HepG2 (cell line): ENCODE data around the gene KAT6B. TPM values are rescaled to one million over a fixed set of nuclear protein-coding genes. Genes with fewer than 3 reads are reported as not detected.

ENCODE experiments used
- ATAC-seq: fragments of 200-7000 bp; cut with Tn5 transposase; 3 replicates; pipeline ENCODE4 v1.9.1; 2020; ENCODE audit warnings: mild to moderate bottlenecking, moderate library complexity
- BruUV-seq: library from RNA; stranded (reverse); fragments of 400-500 nt; replicated peaks from 2 replicates; lab custom pipeline; 2021; lab: Mats Ljungman, UMichigan
- CTCF ChIA-PET: fragments of 300-600 bp; formaldehyde crosslinking; extraction: SDS; loops from one replicate; lab custom pipeline; 2021; ENCODE audit warnings: low total read pairs, inconsistent platforms, low intra/inter-chr PET ratio; lab: Yijun Ruan, JAX
- POLR2A ChIA-PET: fragments of 350-600 bp; sonication (Branson Sonifier 250); formaldehyde crosslinking; loops from one replicate; lab custom pipeline; 2020; ENCODE audit warnings: antibody characterized with exemption, inconsistent platforms; lab: Yijun Ruan, JAX
- DNase-seq: peaks from one replicate; pipeline ENCODE4 v3.0.0-alpha.2; 2015; ENCODE audit warnings: low spot score
- FAIRE-seq: peaks from 3 replicates; lab custom pipeline; 2011; peaks lifted over from hg19 to GRCh38; lab: Jason Lieb, UNC
- H2AFZ ChIP-seq: one replicate; pipeline ENCODE4 v1.6.1; 2011; ENCODE audit warnings: low read length, inconsistent platforms
- H3K27ac ChIP-seq: fragments of 300-600 bp; 3 replicates; pipeline ENCODE4 v1.8.0; 2011; ENCODE audit warnings: mixed run types, mild to moderate bottlenecking, mixed read lengths, low read length, inconsistent platforms; ENCODE audit not compliant: insufficient read depth; ENCODE audit errors: extremely low read length
- H3K27me3 ChIP-seq, 2 experiments: fragments of 200-600 bp in 1 of 2; 2 replicates in 1 of 2; 3 replicates in 1 of 2; pipeline versions ENCODE4 v1.6.0 to v1.8.0; 2011; ENCODE audit warnings: low read length in 2 of 2, mild to moderate bottlenecking in 2 of 2, moderate library complexity in 2 of 2, inconsistent platforms in 1 of 2; ENCODE audit not compliant: insufficient read depth in 2 of 2, control insufficient read depth in 1 of 2
- H3K36me3 ChIP-seq, 2 experiments: fragments of 200-600 bp in 1 of 2; replicated peaks in 1 of 2; 2 replicates in 1 of 2; 3 replicates in 1 of 2; pipeline versions ENCODE4 v1.5.1 to v1.8.0; 2011; ENCODE audit warnings: low read length in 2 of 2, inconsistent platforms in 1 of 2; ENCODE audit not compliant: insufficient read depth in 2 of 2, control insufficient read depth in 1 of 2
- H3K4me1 ChIP-seq: 2 replicates; pipeline ENCODE4 v1.5.1; 2012; ENCODE audit warnings: low read length, inconsistent platforms; ENCODE audit not compliant: insufficient read depth
- H3K4me2 ChIP-seq: 2 replicates; pipeline ENCODE4 v1.6.0; 2011; ENCODE audit warnings: low read depth, low read length, inconsistent platforms
- H3K4me3 ChIP-seq, 3 experiments: fragments of 200-600 bp in 1 of 3; sonication (generic), shearing (Covaris generic) in 1 of 3; replicated peaks in 1 of 3; 2 replicates each; pipeline ENCODE4 v1.5.1; 2011 to 2016; ENCODE audit warnings: low read length in 3 of 3, inconsistent platforms in 2 of 3, low read depth in 2 of 3, mild to moderate bottlenecking in 2 of 3, control low read depth in 1 of 3, mixed read lengths in 1 of 3; ENCODE audit not compliant: insufficient read depth in 1 of 3
- H3K79me2 ChIP-seq: one replicate; pipeline ENCODE4 v1.6.1; 2011; ENCODE audit warnings: low read length, inconsistent platforms; ENCODE audit not compliant: insufficient read depth
- H3K9ac ChIP-seq: 2 replicates; pipeline ENCODE4 v1.6.0; 2011; ENCODE audit warnings: mild to moderate bottlenecking, low read depth, low read length, inconsistent platforms; ENCODE audit not compliant: insufficient read depth
- H3K9me3 ChIP-seq: 2 replicates; pipeline ENCODE4 v1.5.1; 2012; ENCODE audit warnings: mild to moderate bottlenecking, low read length
- H4K20me1 ChIP-seq: 2 replicates; pipeline ENCODE4 v1.6.0; 2011; ENCODE audit warnings: inconsistent platforms, mild to moderate bottlenecking, low read length, moderate library complexity; ENCODE audit not compliant: insufficient read depth
- ADNP ChIP-seq: sonication (generic); formaldehyde crosslinking; IDR thresholded peaks from 2 replicates; pipeline ENCODE4 v1.4.0; 2020; ENCODE audit warnings: missing genetic modification reagents
- CSRNP1 ChIP-seq: sonication (generic); formaldehyde crosslinking; IDR thresholded peaks from 2 replicates; pipeline ENCODE4 v1.8.1; 2023; ENCODE audit warnings: mild to moderate bottlenecking, missing genetic modification reagents
- E2F2 ChIP-seq: sonication (generic); formaldehyde crosslinking; IDR thresholded peaks from 2 replicates; pipeline ENCODE4 v1.4.0; 2020; ENCODE audit warnings: missing genetic modification reagents, borderline replicate concordance
- GABPA ChIP-seq, 2 experiments: IDR thresholded peaks; 2 replicates each; pipeline ENCODE4 v1.6.1; 2011 to 2016; ENCODE audit warnings: low read depth in 2 of 2, low read length in 1 of 2, missing biosample characterization in 1 of 2, missing genetic modification characterization in 1 of 2
- GLI4 ChIP-seq: sonication (generic); formaldehyde crosslinking; IDR thresholded peaks from 2 replicates; pipeline ENCODE4 v1.5.1; 2020; ENCODE audit warnings: missing genetic modification reagents, mild to moderate bottlenecking, moderate library complexity, borderline replicate concordance
- HNF4A ChIP-seq: sonication (generic); formaldehyde crosslinking; IDR thresholded peaks from 2 replicates; pipeline ENCODE4 v1.4.0; 2020; ENCODE audit warnings: missing genetic modification reagents
- MAF1 ChIP-seq: sonication (generic); formaldehyde crosslinking; IDR thresholded peaks from 2 replicates; pipeline ENCODE4 v1.5.0; 2020; ENCODE audit warnings: missing genetic modification reagents, borderline replicate concordance
- NFE2 ChIP-seq: sonication (generic); formaldehyde crosslinking; IDR thresholded peaks from 2 replicates; pipeline ENCODE4 v1.4.0; 2020; ENCODE audit warnings: missing genetic modification reagents
- RARG ChIP-seq: sonication (generic); formaldehyde crosslinking; IDR thresholded peaks from 2 replicates; pipeline ENCODE4 v1.4.0; 2020; ENCODE audit warnings: low read depth, mild to moderate bottlenecking, missing genetic modification reagents
- SP140L ChIP-seq: sonication (generic); formaldehyde crosslinking; IDR thresholded peaks from 2 replicates; pipeline ENCODE4 v1.4.0; 2020; ENCODE audit warnings: missing genetic modification reagents, borderline replicate concordance
- USF2 ChIP-seq, 2 experiments: sonication (generic) in 1 of 2; formaldehyde crosslinking in 1 of 2; IDR thresholded peaks; 2 replicates each; pipeline versions ENCODE4 v1.5.1 to v1.6.1; 2011 to 2020; ENCODE audit warnings: borderline replicate concordance in 1 of 2, low read depth in 1 of 2, low read length in 1 of 2, mild to moderate bottlenecking in 1 of 2, missing genetic modification reagents in 1 of 2, moderate library complexity in 1 of 2
- ZBTB38 ChIP-seq: sonication (generic); formaldehyde crosslinking; IDR thresholded peaks from 2 replicates; pipeline ENCODE4 v1.5.1; 2020; ENCODE audit warnings: mild to moderate bottlenecking, missing genetic modification reagents
- ZBTB7A ChIP-seq: sonication (generic); formaldehyde crosslinking; IDR thresholded peaks from 2 replicates; pipeline ENCODE4 v1.8.0; 2022; ENCODE audit warnings: mild to moderate bottlenecking, missing genetic modification reagents
- ZMAT5 ChIP-seq: sonication (generic); formaldehyde crosslinking; IDR thresholded peaks from 2 replicates; pipeline ENCODE4 v1.5.0; 2020; ENCODE audit warnings: mild to moderate bottlenecking, low read depth, missing genetic modification reagents, borderline replicate concordance
- ZNF138 ChIP-seq: sonication (generic); formaldehyde crosslinking; IDR thresholded peaks from 2 replicates; pipeline ENCODE4 v1.5.0; 2020; ENCODE audit warnings: mild to moderate bottlenecking, low read depth, missing genetic modification reagents
- WGBS: methylation state at CpG from one replicate; pipeline ENCODE4 v1.1.6; 2017; ENCODE audit warnings: low lambda C conversion rate; 5-methylcytosine and 5-hydroxymethylcytosine counted together
- in situ Hi-C: cut with HindIII; loops from 2 replicates; pipeline ENCODE4 v1.10.0; 2017; ENCODE audit warnings: low pct_unique_long_range_greater_than_20kb; ENCODE audit not compliant: extremely low pct_ligation_motif_present
- intact Hi-C: fragments of 100-400 bp; cut with micrococcal nuclease; formaldehyde crosslinking; loops from one replicate; pipeline ENCODE4 v1.10.0; 2022; ENCODE audit not compliant: unreplicated experiment
- polyA plus RNA-seq, 8 experiments: library from polyadenylated mRNA; depleted of rRNA in 3 of 8; stranded (reverse) in 7 of 8; unstranded in 1 of 8; fragments of >200 nt; fragmentation: Illumina TruSeq in 4 of 8; extraction: Trizol in 4 of 8; gene quantifications; 2 replicates each; pipeline versions ENCODE4 v1.2.1 to v1.2.3, GENCODE V29; 2011 to 2016; ENCODE audit warnings: low read depth in 4 of 8, missing spikeins in 1 of 8, mixed read lengths in 1 of 8; ENCODE audit not compliant: insufficient read depth in 1 of 8
- total RNA-seq, 5 experiments: library from RNA; depleted of rRNA; stranded (reverse); fragments of >200 nt; fragmentation: Illumina TruSeq; extraction: Trizol; gene quantifications; 2 replicates each; pipeline ENCODE4 v1.2.3, GENCODE V29; 2016; ENCODE audit warnings: low read depth in 1 of 5
- TF ChIP-seq, protein P1 (sequence below): sonication (generic); formaldehyde crosslinking; IDR thresholded peaks from 2 replicates; pipeline ENCODE4 v1.9.0; 2022; ENCODE audit warnings: missing genetic modification reagents, mild to moderate bottlenecking, borderline replicate concordance

Gene KAT6B
- total and polyA plus RNA-seq, 2 of the 13 experiments (the other 11 are each of a cell fraction or from before 2014, with no cell fraction given): 3.0 to 9.5 TPM

DNA sequence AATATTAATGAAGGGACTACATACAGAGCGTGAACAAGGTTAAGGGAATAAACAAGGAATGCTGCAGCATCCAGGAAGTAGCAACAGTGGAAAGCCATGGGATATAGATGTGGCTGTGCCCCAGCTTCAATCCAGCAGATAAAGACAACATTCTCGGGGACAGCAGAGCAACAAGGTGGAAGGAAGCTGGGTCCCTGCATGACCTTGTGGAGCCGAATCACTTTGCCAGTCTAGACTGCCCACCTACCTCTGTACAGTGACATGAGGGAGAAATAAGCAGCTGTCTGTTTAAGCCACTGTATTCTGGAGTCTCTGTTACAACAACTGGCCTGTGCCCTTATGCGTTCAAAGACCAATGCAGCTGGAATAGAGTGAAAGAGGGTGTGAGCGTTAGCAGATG is 255.0 kb downstream of the KAT6B start:
- no peak overlapping the region for H2AFZ ChIP-seq
- peak; percentile 34 for ATAC-seq
- in situ Hi-C loops: no loop called here
- no peak for DNase-seq
- ChIA-PET CTCF (no interaction called here), POLR2A (no interaction called here)
- H3K27ac ChIP-seq: no peak overlapping the region
- no peak overlapping the region for H3K4me3 ChIP-seq
- peaks cover 1 to 30% of the 10 kb centered on the region in 2 experiments; a peak in 3 of 5 replicates for H3K27me3 ChIP-seq
- TF ChIP-seq, protein P1, sequence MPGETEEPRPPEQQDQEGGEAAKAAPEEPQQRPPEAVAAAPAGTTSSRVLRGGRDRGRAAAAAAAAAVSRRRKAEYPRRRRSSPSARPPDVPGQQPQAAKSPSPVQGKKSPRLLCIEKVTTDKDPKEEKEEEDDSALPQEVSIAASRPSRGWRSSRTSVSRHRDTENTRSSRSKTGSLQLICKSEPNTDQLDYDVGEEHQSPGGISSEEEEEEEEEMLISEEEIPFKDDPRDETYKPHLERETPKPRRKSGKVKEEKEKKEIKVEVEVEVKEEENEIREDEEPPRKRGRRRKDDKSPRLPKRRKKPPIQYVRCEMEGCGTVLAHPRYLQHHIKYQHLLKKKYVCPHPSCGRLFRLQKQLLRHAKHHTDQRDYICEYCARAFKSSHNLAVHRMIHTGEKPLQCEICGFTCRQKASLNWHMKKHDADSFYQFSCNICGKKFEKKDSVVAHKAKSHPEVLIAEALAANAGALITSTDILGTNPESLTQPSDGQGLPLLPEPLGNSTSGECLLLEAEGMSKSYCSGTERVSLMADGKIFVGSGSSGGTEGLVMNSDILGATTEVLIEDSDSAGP (CRISPR knock-in tag): no peak
- no peak for TF ChIP-seq ZNF138
- TF ChIP-seq E2F2: no peak
- TF ChIP-seq MAF1 (CRISPR knock-in tag): no peak
- TF ChIP-seq USF2 (IDR thresholded peaks at IDR 0.05; ENCODE audit: low read depth, low read length): no peak
- no peak for TF ChIP-seq USF2 (CRISPR knock-in tag; IDR thresholded peaks at IDR 0.05; ENCODE audit: borderline replicate concordance)
- TF ChIP-seq HNF4A (CRISPR knock-in tag): no peak
- no peak for TF ChIP-seq GLI4 (CRISPR knock-in tag)
- TF ChIP-seq ZBTB38 (CRISPR knock-in tag): no peak
- TF ChIP-seq CSRNP1: no peak
- TF ChIP-seq SP140L (CRISPR knock-in tag): no peak
- TF ChIP-seq ZBTB7A (CRISPR knock-in tag): no peak
- TF ChIP-seq GABPA (IDR thresholded peaks at IDR 0.05; ENCODE audit: low read depth, low read length): no peak
- no peak for TF ChIP-seq GABPA (CRISPR knock-in tag; IDR thresholded peaks at IDR 0.05; ENCODE audit: low read depth)
- TF ChIP-seq ZMAT5 (CRISPR knock-in tag): no peak
- no peak for TF ChIP-seq RARG (CRISPR knock-in tag)
- no peak for TF ChIP-seq NFE2 (CRISPR knock-in tag)
- no peak for TF ChIP-seq ADNP (CRISPR knock-in tag)
- H3K9ac ChIP-seq: no peak overlapping the region
- intact Hi-C loops: no loop called here
- 64% methylated on average over 5 of the region's 5 CpGs for WGBS
- BruUV-seq: no TSS peak
- H3K9me3 ChIP-seq: no peaks in the 10 kb centered on the region
- H3K79me2 ChIP-seq: no peaks in the 10 kb centered on the region
- no peak for FAIRE-seq
- no peak overlapping the region for H3K4me2 ChIP-seq
- peaks cover 29% of the 10 kb centered on the region for H3K4me1 ChIP-seq
- no peaks in the 10 kb centered on the region for H3K36me3 ChIP-seq
- no peaks in the 10 kb centered on the region for H4K20me1 ChIP-seq
